GM21619 (cell line): ENCODE data around the gene COL4A2.
A peak's percentile ranks its signal among the peaks of the same experiment; 100 is the strongest.

Experiments
- ATAC-seq: cut with Tn5 transposase; IDR thresholded peaks from one replicate; pipeline ENCODE4 v1.9.1; 2021; ENCODE audit not compliant: unreplicated experiment

Gene COL4A2

DNA sequence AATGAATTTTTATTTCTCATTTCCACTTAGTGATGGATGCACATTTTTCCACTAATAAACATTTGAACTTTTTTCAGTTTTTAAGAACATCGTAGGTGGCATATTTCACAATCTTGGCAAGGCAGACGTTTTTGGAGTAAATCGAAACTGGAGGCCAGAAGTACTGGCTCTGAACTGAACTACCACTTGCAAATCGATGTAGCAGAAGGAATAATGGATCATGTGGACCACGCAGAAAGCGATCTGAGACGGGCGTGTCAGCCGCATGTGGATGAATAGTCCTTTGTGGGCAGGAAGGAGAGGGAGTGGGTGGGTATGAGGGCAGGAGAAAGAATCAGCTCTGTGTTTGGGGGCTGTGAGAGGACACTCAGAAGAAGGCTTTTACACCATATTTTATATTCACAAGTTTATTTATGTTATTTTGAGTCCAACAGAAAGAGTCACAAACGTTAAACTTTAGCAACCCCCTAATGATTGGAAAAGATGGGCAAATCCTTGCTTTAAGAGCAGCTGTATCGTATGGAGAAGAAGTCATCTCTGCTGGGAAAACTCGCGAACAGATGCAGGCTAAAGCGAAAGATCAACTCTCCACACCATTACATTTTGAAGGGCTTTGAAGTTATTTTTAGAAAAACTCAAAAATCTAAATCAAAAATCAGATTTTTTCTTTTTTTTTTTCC lies 90.5 kb downstream of the COL4A2 start:
- ATAC-seq = no peak

DNA sequence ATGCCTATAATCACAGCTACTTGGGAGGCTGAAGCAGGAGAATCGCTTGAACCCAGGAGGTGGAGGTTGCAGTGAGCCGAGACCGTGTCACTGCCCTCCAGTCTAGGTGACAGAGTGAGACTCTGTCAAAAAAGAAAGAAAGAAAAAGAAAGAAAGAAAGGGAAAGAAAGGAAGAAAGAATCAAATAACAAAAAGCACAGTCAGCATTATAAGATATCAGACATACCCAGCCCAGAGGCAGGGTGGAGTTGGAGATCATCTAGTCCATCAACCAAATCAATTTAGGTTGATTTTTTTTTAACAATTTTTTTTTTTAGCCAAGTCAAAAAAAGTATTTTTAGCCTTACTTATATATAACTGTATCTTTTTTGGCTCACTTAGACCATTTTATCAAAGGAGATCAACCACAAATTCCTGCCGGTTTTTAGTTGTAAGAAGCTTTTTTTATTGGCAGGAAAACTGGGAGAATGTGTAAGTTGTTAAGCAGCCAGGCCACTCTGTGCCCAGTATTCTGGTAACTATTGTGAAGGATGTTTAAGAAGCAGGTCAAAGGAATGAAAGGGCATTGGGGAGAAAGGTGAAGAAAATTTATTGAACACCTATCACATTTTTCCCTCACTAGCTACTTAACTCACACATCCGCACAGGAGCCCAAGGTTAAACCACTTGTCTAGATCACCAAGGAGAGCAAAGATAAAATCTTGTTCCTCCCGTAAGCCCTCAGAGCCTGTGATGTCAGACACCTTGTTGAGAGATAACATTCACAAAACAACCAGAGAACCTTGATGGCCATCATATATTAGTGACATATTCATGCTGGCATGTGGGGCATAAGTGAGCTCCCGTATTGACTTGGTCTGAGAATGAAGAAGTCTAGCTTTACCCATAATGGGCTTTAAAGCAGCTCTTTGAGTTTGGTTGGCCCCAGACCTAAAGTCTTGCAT lies 91.8 kb downstream of the COL4A2 start:
- no peak for ATAC-seq

DNA sequence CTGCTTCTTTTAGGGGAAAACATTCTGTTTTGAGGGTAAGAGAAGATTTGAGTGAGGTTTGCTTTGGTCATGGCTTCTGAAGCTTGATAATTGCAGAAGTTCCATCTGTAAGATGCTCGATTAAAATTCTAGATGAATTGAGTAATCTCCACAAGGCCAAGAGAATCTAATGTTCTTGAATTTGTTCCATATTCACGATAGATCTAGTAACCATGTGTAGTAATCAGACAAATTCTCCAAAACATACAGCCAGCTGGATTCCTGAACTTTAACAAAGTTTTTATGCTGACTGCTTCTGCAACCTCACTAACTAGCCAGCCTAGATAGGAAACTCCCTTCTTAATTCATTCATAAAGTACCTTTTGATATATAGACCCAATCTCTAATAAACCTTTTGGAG lies 92.7 kb downstream of the COL4A2 start:
- no peak for ATAC-seq

DNA sequence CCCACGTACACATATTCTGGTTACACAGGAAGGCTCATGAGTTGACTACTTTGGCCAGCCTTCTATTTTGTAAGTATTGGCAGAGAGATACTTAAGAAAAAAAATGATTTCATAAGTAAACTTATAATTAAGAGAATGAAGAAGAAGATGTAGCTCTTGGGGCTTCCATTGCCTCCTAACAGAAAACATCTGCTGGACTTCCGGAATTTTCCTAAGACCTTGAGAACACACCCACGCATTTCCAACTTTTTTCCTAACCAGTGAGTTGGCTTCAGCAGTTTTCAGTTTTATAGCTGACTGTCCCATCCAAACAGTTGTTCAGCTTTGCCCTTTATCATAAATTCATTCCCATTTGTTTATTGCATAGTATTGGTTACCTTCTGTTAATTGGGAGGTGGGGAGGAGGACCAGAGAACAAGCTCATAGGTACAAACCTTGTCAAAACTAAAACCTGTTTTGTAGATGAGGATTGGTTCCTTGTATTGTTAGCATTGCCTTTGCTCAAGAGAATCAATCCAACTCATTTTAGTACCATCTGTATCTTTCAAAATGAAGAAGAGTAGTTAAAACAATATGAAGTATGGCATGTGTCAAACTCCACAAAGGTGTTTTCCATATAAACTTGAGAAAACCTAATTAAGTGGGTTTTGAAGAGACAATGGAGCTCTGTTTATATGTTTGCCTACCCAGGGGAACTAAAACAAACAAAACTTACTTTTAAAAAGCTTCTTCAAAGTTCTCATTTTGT lies 93.9 kb downstream of the COL4A2 start:
- no peak for ATAC-seq

DNA sequence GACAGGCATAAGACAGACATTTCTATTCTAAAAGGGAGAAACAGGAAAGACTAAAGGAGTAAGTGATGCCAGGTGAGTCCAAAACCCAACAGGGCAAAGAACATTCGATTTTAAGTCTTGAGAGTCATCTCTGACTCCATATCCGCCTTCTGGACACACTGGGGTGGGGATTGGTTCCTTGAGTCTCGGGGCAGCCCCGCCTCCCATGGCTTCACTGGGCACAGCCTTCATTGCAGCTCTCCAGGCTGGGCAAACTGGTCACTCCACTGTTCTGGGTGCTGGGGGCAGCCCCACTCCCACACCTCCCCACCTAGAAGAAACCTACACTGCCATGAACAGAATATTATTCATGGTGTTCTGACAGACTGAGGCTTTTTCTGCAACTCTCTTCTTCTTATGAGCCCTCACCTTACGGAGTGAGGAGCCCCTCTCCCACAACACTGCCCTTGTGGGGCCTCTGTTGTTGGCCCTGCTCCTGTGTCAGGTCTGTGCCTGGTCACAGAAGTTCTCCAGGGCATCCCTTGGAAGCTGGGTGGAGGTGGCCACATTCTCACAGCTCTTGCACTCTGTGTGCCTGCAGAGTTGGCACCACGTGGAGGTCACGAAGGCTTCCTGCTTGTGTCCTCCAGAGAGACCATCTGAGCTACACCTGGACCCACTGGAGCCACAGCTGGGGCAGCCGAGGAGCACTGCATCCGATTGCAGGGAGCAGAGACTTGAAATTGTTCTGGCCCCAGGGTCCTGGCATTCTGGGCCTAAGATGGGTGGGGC lies 95.4 kb downstream of the COL4A2 start:
- no peak for ATAC-seq

DNA sequence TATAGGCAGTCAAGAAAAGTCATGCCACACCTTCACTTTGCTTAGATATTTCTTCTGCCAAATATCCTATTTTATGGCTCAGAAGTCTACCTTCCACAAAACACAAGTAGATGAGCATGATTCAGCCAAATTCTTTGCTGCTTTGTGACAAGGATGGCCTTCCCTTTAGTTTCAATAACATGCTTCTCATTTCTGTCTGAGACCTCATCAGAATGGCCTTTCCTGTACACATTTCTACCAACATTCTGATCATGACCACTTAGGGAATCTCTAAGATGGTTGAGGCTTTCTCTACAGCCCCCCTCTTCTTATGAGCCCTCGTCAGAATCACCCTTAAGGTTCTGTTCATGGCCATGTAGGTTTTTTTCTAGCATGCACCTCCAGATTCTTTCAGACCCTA lies 96.2 kb downstream of the COL4A2 start:
- ATAC-seq = no peak

DNA sequence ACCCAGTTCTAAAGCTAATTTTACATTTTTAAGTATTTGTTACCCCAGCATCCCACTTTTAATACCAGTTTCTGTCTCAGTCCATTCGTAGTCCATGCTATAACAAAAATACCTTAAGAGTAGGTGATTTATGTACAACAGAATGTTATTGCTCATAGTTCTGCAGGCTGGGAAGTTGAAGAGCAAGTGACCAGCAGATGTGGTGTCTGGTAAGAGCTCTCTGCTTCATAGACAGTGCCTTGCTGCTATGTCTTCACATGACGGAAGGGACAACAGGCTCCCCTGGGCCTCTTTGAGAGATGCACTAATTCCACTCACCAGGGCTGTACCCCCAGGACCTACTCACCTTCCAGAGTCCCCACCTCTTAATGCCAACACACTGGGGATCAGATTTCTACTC lies 96.6 kb downstream of the COL4A2 start:
- no peak for ATAC-seq

DNA sequence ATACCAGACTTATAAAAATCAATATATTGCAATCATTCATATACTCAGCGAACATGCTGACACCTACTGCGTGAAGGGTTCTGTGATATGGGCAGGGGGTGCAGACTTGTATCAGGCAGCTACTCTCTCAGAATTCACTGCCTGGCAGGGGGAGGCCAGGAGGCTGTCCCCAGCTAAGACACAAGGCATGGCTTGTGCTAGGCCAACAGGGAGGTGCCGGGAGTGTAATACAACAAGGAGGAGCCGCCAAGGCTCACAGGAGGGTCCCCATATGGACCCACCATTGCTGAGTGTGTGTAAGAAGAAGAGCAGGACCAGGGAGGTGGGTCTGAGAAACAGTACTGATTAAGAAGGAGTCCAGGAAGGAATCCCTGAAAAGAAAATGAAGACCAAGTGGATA lies 97.2 kb downstream of the COL4A2 start:
- ATAC-seq = no peak

DNA sequence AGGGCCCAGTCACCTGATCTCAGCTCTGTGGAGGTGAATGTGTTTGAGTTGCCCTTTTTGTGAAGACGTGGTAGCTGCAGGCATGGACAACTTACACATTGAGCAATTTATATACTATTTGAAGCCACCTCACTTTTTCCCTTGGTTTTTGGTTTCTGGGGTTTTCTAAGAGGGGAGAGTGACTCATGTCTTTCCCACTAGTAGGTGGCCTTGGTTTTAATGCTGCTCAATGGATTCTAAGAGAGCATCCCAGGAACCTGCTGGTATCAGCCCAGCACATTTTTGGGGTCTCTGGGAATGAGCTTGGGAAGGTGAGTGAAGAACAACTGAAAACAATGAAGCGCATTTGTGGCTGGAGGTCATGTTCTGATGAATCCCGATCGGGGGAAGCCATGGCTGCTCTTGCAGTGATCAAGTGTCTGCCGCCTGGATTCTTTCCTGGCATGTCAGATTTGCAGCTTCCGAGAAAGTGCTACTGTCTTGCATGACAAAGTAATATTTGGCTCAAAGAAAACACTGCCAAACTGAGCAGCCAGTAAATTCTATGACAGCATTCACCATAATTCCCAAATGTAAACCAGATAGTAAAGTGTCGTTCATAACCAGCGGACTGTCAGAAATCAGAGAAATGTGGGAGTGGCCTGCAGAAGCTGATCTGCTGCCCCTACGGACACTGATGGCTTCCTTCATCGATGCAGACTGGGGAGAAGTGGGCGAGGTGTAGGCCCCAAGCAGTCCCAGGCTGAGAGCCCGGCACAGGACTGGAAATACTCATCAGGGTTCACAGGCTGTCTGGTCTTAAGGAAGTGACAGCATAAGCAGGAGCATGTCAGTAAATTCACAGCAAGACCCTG lies 98.7 kb downstream of the COL4A2 start:
- no peak for ATAC-seq

DNA sequence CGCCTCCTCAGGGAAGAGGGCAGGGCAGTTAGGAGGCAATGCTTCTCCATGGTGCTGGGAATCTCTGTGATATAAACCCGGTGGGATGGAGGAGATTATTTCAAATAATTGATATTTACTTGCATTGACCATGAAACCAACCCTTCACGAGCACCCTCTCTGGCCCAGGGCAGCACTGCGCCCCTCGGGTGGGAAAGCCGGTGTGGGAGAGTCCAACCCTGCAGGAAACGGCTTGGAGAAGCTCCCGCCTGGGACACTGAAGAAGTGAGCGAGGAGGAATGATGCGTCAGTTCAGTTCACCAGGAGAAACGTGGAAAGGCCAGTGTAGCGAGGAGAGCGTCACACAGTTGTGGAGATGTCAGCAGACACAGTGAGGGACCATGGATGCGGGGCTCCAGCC lies 99.9 kb downstream of the COL4A2 start:
- no peak for ATAC-seq

DNA sequence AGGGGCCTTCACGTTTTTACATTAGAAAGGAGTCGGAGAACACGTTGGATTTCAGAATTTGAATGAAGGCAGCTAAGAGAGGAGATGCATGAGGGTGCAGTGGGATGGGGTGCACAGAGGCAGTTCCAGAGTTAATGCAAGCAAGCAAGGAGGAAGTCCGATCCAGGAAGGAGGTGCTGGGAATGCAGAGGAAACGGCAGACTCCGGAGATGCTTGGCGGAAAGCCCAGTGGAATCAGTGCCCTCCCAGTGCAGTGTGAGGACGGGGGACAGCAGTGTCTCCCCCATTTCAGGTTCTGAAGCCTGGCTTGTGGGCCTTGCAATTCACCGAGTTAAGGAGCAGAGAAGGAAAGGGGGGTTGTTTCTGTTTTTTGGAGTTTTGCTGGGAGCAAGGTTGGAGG lies 100.4 kb downstream of the COL4A2 start:
- ATAC-seq = no peak

DNA sequence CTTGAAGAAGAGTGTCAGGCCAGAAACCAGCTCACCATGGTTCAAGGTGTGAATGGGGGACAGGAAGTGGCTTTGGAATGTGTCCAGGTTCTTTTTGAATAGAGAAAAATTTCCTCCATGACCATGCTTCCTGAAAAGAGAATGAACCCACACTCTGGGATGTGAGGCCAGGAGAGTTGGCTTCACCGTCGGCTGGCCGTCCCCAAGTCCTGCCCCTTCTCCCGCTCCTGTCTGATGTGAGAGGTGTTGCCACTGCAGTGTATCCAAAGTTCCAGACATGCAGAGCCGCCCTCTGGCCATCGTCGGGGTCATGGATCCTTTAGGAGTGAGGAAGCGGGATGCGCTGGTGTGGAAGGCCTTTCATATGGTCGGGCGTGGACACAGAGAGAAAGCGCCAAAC lies 101.2 kb downstream of the COL4A2 start:
- ATAC-seq = no peak

DNA sequence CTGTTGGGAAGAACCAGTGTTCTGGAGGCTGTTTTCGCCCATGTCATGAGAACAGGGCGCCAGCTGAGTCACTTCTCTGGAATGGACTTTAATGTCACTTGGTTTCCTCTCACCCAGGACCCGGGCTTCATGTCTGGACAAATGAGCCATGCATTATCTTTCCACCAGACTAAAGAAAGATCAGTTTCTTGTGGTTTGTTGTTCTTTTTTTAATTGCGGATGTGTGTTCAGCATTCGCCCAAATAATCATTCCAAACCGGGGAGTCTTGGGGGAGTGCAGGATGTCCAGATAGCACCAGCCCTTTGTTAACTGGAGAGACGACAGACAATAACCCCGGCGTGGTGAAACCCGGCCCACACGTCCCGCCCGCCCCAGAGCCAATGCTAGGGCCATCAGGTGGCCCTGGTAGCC lies 102.5 kb downstream of the COL4A2 start:
- no peak for ATAC-seq

DNA sequence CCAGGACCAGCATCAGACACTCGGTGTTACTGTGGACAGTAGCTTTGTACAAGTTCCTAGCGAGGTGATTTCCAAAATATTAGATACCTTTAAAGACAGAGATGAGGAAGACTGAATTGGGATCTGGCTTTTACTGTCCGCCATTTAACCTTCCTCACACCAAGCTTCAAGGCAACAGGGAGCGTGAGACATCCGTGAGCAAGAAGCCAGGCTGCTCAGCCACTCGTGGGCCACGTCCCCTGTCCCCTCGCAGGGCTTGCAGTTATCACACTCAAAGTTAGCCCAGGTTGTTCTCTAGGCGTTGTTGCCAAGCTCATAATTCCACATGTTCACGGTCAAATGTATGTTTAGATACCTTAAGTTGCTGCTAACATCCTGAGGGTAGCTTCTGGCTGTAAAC lies 102.9 kb downstream of the COL4A2 start:
- no peak for ATAC-seq

DNA sequence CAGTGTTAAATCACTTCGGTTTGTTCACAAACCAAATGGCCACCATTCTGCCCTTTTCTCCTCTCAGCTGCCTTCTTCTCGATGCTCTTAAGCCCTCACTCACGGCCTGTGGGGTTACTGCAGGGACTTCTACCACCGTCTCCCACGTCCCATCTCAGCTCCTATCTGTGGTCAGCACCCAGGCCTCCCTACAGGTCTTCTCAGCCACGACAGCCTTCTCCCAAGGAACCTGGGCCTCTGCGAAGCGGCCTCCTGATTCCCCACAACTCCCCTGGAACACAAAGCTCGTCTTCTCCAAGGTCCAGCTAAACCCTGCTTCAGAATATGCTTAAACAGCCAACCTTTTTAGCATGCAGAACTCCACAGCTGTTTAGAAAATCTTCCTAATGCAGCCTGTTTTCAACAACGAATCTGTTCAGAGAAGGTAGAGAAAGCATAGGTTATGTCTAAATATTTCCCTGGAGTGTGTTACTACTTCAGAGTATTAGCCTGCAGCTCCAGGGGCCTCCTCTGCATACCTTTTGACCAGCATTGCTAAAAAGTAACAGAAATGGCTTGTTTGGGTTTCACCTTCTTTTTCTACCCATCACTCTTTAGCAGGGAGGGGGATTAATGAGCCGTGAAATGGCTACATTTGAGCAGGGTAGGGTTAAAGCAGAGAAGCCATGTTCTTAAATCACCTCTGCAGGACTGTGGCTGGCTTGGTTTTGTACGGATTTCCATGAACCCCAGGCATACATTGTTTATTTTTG lies 104.0 kb downstream of the COL4A2 start:
- no peak for ATAC-seq

DNA sequence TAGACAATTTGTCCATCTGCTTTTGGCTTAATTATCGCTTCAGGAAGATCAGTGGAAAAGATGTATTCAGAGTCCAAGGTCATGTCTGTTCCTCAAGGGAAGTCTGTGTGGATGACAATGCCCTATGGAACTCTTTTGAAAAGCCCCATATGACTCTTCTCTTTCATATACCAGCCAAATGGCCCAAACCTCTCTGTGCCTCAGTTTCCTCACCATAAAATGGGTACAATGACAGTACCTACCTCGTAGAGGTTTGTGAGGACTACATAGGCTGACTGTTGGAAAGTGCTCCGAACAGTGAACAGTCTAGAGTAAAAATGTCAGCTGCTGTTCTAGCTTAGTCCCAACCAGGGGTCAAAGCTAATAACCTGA lies 104.6 kb downstream of the COL4A2 start:
- no peak for ATAC-seq

DNA sequence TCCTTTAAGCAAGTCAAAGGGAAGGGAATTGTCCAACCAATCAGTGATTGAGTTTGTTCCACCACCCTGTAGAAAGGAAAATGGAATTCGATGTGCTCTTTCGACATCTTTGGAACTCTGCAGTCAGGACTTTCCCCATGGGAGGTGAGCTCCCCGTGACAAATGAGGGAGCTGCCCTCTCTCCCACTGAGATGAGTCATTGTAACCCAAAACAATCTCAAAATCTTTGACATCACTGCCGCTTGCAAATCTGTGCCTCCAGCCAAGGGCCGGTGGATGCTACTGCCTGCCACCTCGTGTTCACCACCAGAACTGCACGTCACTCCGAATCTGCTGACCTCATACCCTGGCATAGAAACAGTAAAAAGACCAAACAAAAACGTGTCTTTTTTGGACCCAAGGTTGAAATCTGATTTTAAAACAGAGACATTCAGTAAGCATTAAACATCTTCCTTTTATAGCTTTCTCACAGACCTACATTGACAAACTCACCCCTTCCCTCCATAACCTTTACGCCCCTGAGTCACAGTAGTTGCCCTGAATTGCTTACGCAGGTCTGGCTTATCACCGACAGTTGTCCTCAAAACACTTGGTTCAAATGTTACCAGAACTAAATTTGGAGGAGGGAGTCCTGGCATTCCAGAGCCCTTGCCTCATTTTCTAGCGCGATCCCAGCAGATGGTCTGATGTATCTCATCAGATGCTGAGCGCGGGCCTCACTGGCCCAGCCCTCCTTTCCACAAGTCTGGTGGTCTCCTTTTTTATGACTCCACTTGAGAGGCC lies 105.2 kb downstream of the COL4A2 start:
- ATAC-seq = peak; percentile 92

DNA sequence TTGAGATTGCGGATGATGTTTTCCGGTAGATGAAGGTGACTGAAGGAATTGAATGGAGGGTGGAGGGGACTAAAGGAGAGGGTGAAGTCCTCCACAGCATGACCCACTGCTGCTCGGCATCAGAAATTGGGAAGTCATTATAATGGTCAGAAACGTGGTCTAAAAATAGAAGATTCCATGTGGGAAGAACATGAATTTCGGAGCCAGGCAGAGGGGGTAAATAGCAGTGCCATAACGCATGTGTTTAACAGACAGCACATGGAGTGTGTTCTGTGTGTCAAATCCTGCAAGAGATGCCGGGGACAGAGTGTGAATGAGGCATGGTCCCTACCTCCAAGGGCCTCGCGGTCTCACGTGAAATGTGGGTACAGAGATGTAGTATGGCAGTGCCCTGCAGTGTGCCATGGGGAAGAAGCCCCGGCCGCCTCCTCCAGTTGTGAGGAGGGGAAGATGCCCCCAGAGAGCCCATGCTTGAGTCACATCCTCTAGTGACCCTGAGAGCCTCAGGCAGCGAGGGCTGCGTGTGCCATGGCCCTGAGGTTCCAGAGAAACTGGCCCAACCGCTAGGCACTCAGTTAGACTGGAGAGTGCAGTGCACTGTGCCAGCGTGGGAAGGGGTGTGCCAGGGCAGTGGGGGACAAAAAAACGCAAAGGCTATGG lies 106.1 kb downstream of the COL4A2 start:
- ATAC-seq = no peak
